Caco-2 (cell line): Measurements from ENCODE around the gene PRLR. TPM values are rescaled to one million over a fixed set of nuclear protein-coding genes. Genes with fewer than 3 reads are reported as not detected.

Source experiments
- BruUV-seq: library from RNA; stranded (reverse); fragments of 400-500 nt; replicated peaks from 2 replicates; lab custom pipeline; 2021; lab: Mats Ljungman, UMichigan
- CTCF ChIA-PET: fragments of 300-600 bp; sonication (Branson Sonifier 250); formaldehyde crosslinking; loops from one replicate; lab custom pipeline; 2022; ENCODE audit warnings: antibody characterized with exemption; lab: Charles Lee
- POLR2A ChIA-PET: fragments of 300-600 bp; sonication (Branson Sonifier 250); formaldehyde crosslinking; loops from one replicate; lab custom pipeline; 2022; ENCODE audit warnings: antibody characterized with exemption; lab: Charles Lee
- DNase-seq, 2 experiments: peaks; one replicate each; pipeline versions ENCODE4 v3.0.0 to v3.0.0-alpha.2; 2020 to 2022
- H3K27me3 ChIP-seq: replicated peaks from 2 replicates; pipeline ENCODE4 v1.6.0; 2011; ENCODE audit warnings: low read length; ENCODE audit not compliant: control insufficient read depth, insufficient read depth
- H3K36me3 ChIP-seq: 2 replicates; pipeline ENCODE4 v1.5.1; 2011; ENCODE audit warnings: low read length; ENCODE audit not compliant: control insufficient read depth, insufficient read depth
- H3K4me1 ChIP-seq: fragments of 250-450 bp; sonication (Bioruptor Pico); 2 replicates; pipeline ENCODE4 v1.5.1; 2020; ENCODE audit warnings: mild to moderate bottlenecking
- H3K4me3 ChIP-seq: 2 replicates; pipeline ENCODE4 v1.5.1; 2011; ENCODE audit warnings: low read depth, mild to moderate bottlenecking, control low read depth, low read length
- H3K9me3 ChIP-seq: fragments of 250-450 bp; sonication (Bioruptor Pico); 2 replicates; pipeline ENCODE4 v1.5.1; 2020; ENCODE audit warnings: mild to moderate bottlenecking, moderate library complexity
- H3K27ac Mint-ChIP-seq: one replicate; pipeline ENCODE4 v1.8.0; 2022; ENCODE audit warnings: mixed read lengths; ENCODE audit not compliant: unreplicated experiment
- H3K27me3 Mint-ChIP-seq: one replicate; pipeline ENCODE4 v1.8.0; 2022; ENCODE audit warnings: mixed read lengths; ENCODE audit not compliant: insufficient read depth, unreplicated experiment
- H3K36me3 Mint-ChIP-seq: one replicate; pipeline ENCODE4 v1.8.0; 2022; ENCODE audit warnings: mild to moderate bottlenecking, mixed read lengths; ENCODE audit not compliant: insufficient read depth, unreplicated experiment
- H3K4me1 Mint-ChIP-seq: one replicate; pipeline ENCODE4 v1.8.0; 2022; ENCODE audit warnings: low read depth, mixed read lengths; ENCODE audit not compliant: unreplicated experiment
- H3K4me3 Mint-ChIP-seq: one replicate; pipeline ENCODE4 v1.8.0; 2022; ENCODE audit warnings: mild to moderate bottlenecking, moderate library complexity, mixed read lengths; ENCODE audit not compliant: unreplicated experiment
- H3K9me3 Mint-ChIP-seq: one replicate; pipeline ENCODE4 v1.8.0; 2022; ENCODE audit warnings: mixed read lengths; ENCODE audit not compliant: unreplicated experiment
- CTCF ChIP-seq, 2 experiments: fragments of 200-600 bp in 1 of 2; IDR thresholded peaks; 1 replicate in 1 of 2; 2 replicates in 1 of 2; pipeline versions ENCODE4 v1.5.1 to v1.8.0; 2011 to 2022; ENCODE audit warnings: antibody characterized with exemption in 1 of 2, control low read depth in 1 of 2, inconsistent platforms in 1 of 2, low read depth in 1 of 2, low read length in 1 of 2, mild to moderate bottlenecking in 1 of 2, moderate library complexity in 1 of 2; ENCODE audit not compliant: insufficient read depth in 1 of 2, severe bottlenecking in 1 of 2, unreplicated experiment in 1 of 2
- intact Hi-C: fragments of 100-400 bp; cut with micrococcal nuclease; formaldehyde crosslinking; loops from one replicate; pipeline ENCODE4 v1.10.0; 2022; ENCODE audit not compliant: unreplicated experiment
- total RNA-seq: library from RNA; stranded (reverse); gene quantifications from 2 replicates; pipeline ENCODE4 v1.2.3, GENCODE V29; 2022

The PRLR gene
- total RNA-seq, 1 experiment from 2014 or later: 2.3 TPM

GRCh38 chr5:35171078-35171477 lies 59.2 kb downstream of the PRLR start:
- CTCF ChIA-PET: no interaction called here
- no peak overlapping the region for H3K4me3 ChIP-seq

GRCh38 chr5:35166043-35166442 lies 64.2 kb downstream of the PRLR start:
- peaks cover 18% of the 10 kb centered on the region for H3K9me3 Mint-ChIP-seq
- no peaks in the 10 kb centered on the region for H3K27me3 Mint-ChIP-seq
- no TSS peak for BruUV-seq
- no peak for DNase-seq
- ChIA-PET CTCF (no interaction called here), POLR2A (no interaction called here)
- H3K36me3 Mint-ChIP-seq: no peaks in the 10 kb centered on the region
- Histone ChIP-seq H3K4me3 (no peak overlapping the region), H3K4me1 (no peaks in the 10 kb centered on the region), H3K9me3 (peaks cover 5% of the 10 kb centered on the region; the same call in 1 of the 2 replicates), H3K27me3 (no peaks in the 10 kb centered on the region), H3K36me3 (no peaks in the 10 kb centered on the region)
- intact Hi-C loops: no loop called here
- no peak overlapping the region for H3K27ac Mint-ChIP-seq
- no peak overlapping the region for H3K4me3 Mint-ChIP-seq
- H3K4me1 Mint-ChIP-seq: peaks cover 5% of the 10 kb centered on the region
- TF ChIP-seq CTCF (IDR thresholded peaks at IDR 0.05; ENCODE audit: insufficient read depth in 1 of 2, low read depth in 1 of 2, low read length in 1 of 2, severe bottlenecking in 1 of 2, unreplicated experiment in 1 of 2): no peak

More at GRCh38 chr5:35171078-35171477, 59.2 kb downstream of the PRLR start:
- H3K27ac Mint-ChIP-seq: no peak overlapping the region
- H3K27me3 ChIP-seq: no peaks in the 10 kb centered on the region
- H3K9me3 ChIP-seq: peaks cover 5% of the 10 kb centered on the region; the same call in 1 of the 2 replicates
- no peaks in the 10 kb centered on the region for H3K36me3 Mint-ChIP-seq
- TF ChIP-seq CTCF (IDR thresholded peaks at IDR 0.05; ENCODE audit: insufficient read depth in 1 of 2, low read depth in 1 of 2, low read length in 1 of 2, severe bottlenecking in 1 of 2, unreplicated experiment in 1 of 2): no peak
- H3K9me3 Mint-ChIP-seq: peaks cover 37% of the 10 kb centered on the region
- POLR2A ChIA-PET: no interaction called here
- no peak overlapping the region for H3K4me3 Mint-ChIP-seq
- no peaks in the 10 kb centered on the region for H3K36me3 ChIP-seq
- H3K4me1 ChIP-seq: peaks cover 3% of the 10 kb centered on the region
- H3K4me1 Mint-ChIP-seq: no peaks in the 10 kb centered on the region
- BruUV-seq: no TSS peak
- H3K27me3 Mint-ChIP-seq: no peaks in the 10 kb centered on the region
- intact Hi-C loops: no loop called here
- no peak for DNase-seq

- intact Hi-C loops: no loop called here
- Mint-ChIP-seq H3K4me1 (peaks cover 5% of the 10 kb centered on the region), H3K9me3 (peaks cover 17% of the 10 kb centered on the region), H3K27me3 (no peaks in the 10 kb centered on the region), H3K36me3 (no peaks in the 10 kb centered on the region), H3K4me3 (no peak overlapping the region), H3K27ac (no peak overlapping the region)
- POLR2A ChIA-PET: no interaction called here
- CTCF ChIA-PET: no interaction called here
- DNase-seq: no peak
- Histone ChIP-seq H3K4me3 (no peak overlapping the region), H3K36me3 (no peaks in the 10 kb centered on the region), H3K27me3 (no peaks in the 10 kb centered on the region), H3K9me3 (peaks cover 5% of the 10 kb centered on the region; the same call in 1 of the 2 replicates), H3K4me1 (no peaks in the 10 kb centered on the region; the same call in 1 of the 2 replicates)
- TF ChIP-seq CTCF (IDR thresholded peaks at IDR 0.05; ENCODE audit: insufficient read depth in 1 of 2, low read depth in 1 of 2, low read length in 1 of 2, severe bottlenecking in 1 of 2, unreplicated experiment in 1 of 2): no peak
- BruUV-seq: no TSS peak
Observed at GRCh38 chr5:35164860-35165542, 65.3 kb downstream of the PRLR start.
